HL-60 (cell line): ENCODE measurements around the gene TMUB2.

ENCODE experiments used
- CTCF ChIP-seq: IDR thresholded peaks from one replicate; pipeline ENCODE4 v1.5.1; 2011; ENCODE audit warnings: low read length, control low read depth, inconsistent platforms; ENCODE audit not compliant: insufficient read depth
- POLR2AphosphoS5 ChIP-seq: IDR thresholded peaks from 2 replicates; pipeline ENCODE4 v1.6.1; 2012; ENCODE audit warnings: low read depth
- REST ChIP-seq: IDR thresholded peaks from 2 replicates; pipeline ENCODE4 v1.6.1; 2012; ENCODE audit warnings: low read depth; ENCODE audit not compliant: insufficient replicate concordance
- SPI1 ChIP-seq: IDR thresholded peaks from 2 replicates; pipeline ENCODE4 v1.6.1; 2012; ENCODE audit warnings: low read depth, mild to moderate bottlenecking, borderline replicate concordance

GRCh38 chr17:44223541-44224071, 36.8 kb downstream of the TMUB2 start:
- TF ChIP-seq CTCF (no peak), SPI1 (no peak), POLR2AphosphoS5 (no peak), REST (no peak)
